ENCODE data around the gene UBAP2.

DNA sequence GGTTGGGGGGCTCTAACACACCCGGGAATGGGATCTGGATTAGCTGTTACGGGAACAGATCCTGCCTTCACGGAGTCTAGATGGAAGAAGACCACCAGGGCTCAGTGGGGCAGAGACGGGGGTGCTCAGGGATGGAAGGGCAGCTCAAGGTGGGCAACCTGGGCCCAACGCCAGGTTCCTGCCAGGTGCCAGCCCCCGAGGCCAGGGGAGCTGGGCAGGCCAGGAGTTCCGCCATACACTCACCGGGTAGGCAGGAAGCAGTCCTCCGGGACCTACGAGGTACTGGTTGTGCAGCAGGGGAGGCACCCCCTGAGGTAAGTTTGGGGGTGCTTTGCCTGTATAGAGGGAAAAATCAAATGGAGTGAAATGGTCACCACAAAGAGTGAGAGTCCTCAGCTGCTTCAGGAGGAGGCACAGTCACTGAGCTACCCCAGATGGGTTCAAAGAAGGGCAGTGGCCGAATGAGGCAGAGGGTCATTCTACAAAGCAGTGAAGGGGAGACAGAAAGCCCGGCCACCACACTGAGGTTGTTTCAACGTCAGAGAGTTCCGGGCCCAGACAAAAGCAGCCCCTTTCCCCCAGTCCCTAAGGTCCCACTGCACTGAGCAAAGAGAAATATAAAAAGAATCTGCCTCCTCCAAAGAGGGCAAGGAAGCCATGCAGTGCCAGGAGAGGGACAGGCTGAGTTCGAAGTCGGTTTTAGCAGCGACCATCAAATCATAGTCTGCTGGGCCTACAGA is 121.8 kb downstream of the UBAP2 start:
- TF ChIP-seq, protein P1, sequence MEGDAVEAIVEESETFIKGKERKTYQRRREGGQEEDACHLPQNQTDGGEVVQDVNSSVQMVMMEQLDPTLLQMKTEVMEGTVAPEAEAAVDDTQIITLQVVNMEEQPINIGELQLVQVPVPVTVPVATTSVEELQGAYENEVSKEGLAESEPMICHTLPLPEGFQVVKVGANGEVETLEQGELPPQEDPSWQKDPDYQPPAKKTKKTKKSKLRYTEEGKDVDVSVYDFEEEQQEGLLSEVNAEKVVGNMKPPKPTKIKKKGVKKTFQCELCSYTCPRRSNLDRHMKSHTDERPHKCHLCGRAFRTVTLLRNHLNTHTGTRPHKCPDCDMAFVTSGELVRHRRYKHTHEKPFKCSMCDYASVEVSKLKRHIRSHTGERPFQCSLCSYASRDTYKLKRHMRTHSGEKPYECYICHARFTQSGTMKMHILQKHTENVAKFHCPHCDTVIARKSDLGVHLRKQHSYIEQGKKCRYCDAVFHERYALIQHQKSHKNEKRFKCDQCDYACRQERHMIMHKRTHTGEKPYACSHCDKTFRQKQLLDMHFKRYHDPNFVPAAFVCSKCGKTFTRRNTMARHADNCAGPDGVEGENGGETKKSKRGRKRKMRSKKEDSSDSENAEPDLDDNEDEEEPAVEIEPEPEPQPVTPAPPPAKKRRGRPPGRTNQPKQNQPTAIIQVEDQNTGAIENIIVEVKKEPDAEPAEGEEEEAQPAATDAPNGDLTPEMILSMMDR (IDR thresholded peaks at IDR 0.05; ENCODE audit: low read length): no peak
- no peak for TF ChIP-seq EZH2 (IDR thresholded peaks at IDR 0.05; ENCODE audit: borderline replicate concordance, low read length)

Measured in OCI-LY1 (cell line).